ENCODE measurements around the gene TM7SF2. TPM values are rescaled to one million over a fixed set of nuclear protein-coding genes. Genes with fewer than 3 reads are reported as not detected.

The TM7SF2 gene
- total RNA-seq, 2 experiments from 2014 or later, result 26.1 to 26.2 TPM

- DNase-seq (no peak), ATAC-seq (ENCODE audit: low read depth) (peak; percentile 11)
Measured at GRCh38 chr11:65083134-65083833, 28.4 kb upstream of the TM7SF2 start.

GRCh38 chr11:65083834-65084597 lies 27.7 kb upstream of the TM7SF2 start, which contains the start of the genes CDCA5 and ZFPL1:
TSS of gene CDCA5 (minus strand) at chr11:65084040. CDS start at chr11:65083978, 62 bp downstream.
TSS of gene ZFPL1 (plus strand) at chr11:65084222. CDS start at chr11:65084699, 477 bp downstream.
- POLR2A ChIA-PET, result interaction anchor here (1.0 to 2.3 kb wide), 9 partner anchors 12 to 337 kb away, joined by 3 to 15 read pairs (median 4); partner anchors contain the start of genes ARL2, FAU, MRPL49 and SAC3D1
- Mint-ChIP-seq H3K27ac (peak within 1 kb of the TSS; percentile 99), H3K4me1 (peaks cover 41% of the 10 kb centered on the region), H3K36me3 (peaks cover 34% of the 10 kb centered on the region), H3K4me3 (peak within 1 kb of the TSS; percentile 98), H3K27me3 (no peaks in the 10 kb centered on the region), H3K9me3 (no peaks in the 10 kb centered on the region)
- ATAC-seq (ENCODE audit: low read depth), result peak; percentile 83
- DNase-seq, result peak; percentile 100

More at GRCh38 chr11:65083134-65083833, 28.4 kb upstream of the TM7SF2 start:
- H3K27ac Mint-ChIP-seq, result peak overlapping the region; percentile 99
- no peaks in the 10 kb centered on the region for H3K27me3 Mint-ChIP-seq
- peaks cover 46% of the 10 kb centered on the region for H3K4me1 Mint-ChIP-seq
- H3K4me3 Mint-ChIP-seq, result peak overlapping the region; percentile 98
- no peaks in the 10 kb centered on the region for H3K9me3 Mint-ChIP-seq
- peaks cover 35% of the 10 kb centered on the region for H3K36me3 Mint-ChIP-seq
- POLR2A ChIA-PET, result interaction anchor here (0.9 to 2.3 kb wide), 12 partner anchors 13 to 338 kb away, joined by 3 to 15 read pairs (median 4); partner anchors contain the start of genes ARL2, FAU, MRPL49 and PPP2R5B

GRCh38 chr11:65084598-65085375 lies 26.9 kb upstream of the TM7SF2 start:
- Mint-ChIP-seq H3K4me3 (peak overlapping the region; percentile 98), H3K27ac (peak overlapping the region; percentile 99), H3K4me1 (peaks cover 39% of the 10 kb centered on the region), H3K9me3 (no peaks in the 10 kb centered on the region), H3K27me3 (no peaks in the 10 kb centered on the region), H3K36me3 (peaks cover 36% of the 10 kb centered on the region)
- POLR2A ChIA-PET, result interaction anchor here (0.8 to 2.2 kb wide), 4 partner anchors 12 to 178 kb away, joined by 3 to 13 read pairs (median 6); partner anchors contain the start of genes FAU, MRPL49, VPS51 and ZNHIT2
- no peak for ATAC-seq (ENCODE audit: low read depth)
- no peak for DNase-seq

- POLR2A ChIA-PET, result interaction anchor here (0.8 to 2.2 kb wide), 3 partner anchors 11 to 177 kb away, joined by 3 to 13 read pairs (median 5); partner anchors contain the start of genes FAU, MRPL49 and VPS51
- H3K27ac Mint-ChIP-seq, result peak overlapping the region; percentile 99
- peak overlapping the region; percentile 98 for H3K4me3 Mint-ChIP-seq
- H3K27me3 Mint-ChIP-seq, result no peaks in the 10 kb centered on the region
- ATAC-seq (ENCODE audit: low read depth) (no peak), DNase-seq (no peak)
- H3K4me1 Mint-ChIP-seq, result peaks cover 36% of the 10 kb centered on the region
- peaks cover 31% of the 10 kb centered on the region for H3K36me3 Mint-ChIP-seq
- no peaks in the 10 kb centered on the region for H3K9me3 Mint-ChIP-seq
Measured at GRCh38 chr11:65085446-65085845, 26.2 kb upstream of the TM7SF2 start.

- H3K9me3 Mint-ChIP-seq, result no peaks in the 10 kb centered on the region
- DNase-seq (no peak), ATAC-seq (ENCODE audit: low read depth) (no peak)
- no peak overlapping the region for H3K27ac Mint-ChIP-seq
- H3K36me3 Mint-ChIP-seq, result peaks cover 21% of the 10 kb centered on the region
- POLR2A ChIA-PET, result interaction anchor here (2.2 kb wide), 1 partner anchor 10 kb away, joined by 13 read pairs; the partner anchor contains the start of gene VPS51
- H3K27me3 Mint-ChIP-seq, result no peaks in the 10 kb centered on the region
- no peak overlapping the region for H3K4me3 Mint-ChIP-seq
- H3K4me1 Mint-ChIP-seq, result peaks cover 24% of the 10 kb centered on the region
Measured at GRCh38 chr11:65086809-65087208, 24.9 kb upstream of the TM7SF2 start.

- no peak for DNase-seq
- H3K36me3 Mint-ChIP-seq, result peaks cover 18% of the 10 kb centered on the region
- no peaks in the 10 kb centered on the region for H3K27me3 Mint-ChIP-seq
- ATAC-seq (ENCODE audit: low read depth), result no peak
- H3K27ac Mint-ChIP-seq, result no peak overlapping the region
- H3K4me1 Mint-ChIP-seq, result peaks cover 21% of the 10 kb centered on the region
- H3K4me3 Mint-ChIP-seq, result no peak overlapping the region
- no peaks in the 10 kb centered on the region for H3K9me3 Mint-ChIP-seq
- POLR2A ChIA-PET, result interaction anchor here (2.2 kb wide), 1 partner anchor 9 kb away, joined by 13 read pairs; the partner anchor contains the start of gene VPS51
Measured at GRCh38 chr11:65087216-65087615, 24.5 kb upstream of the TM7SF2 start.

- H3K4me1 Mint-ChIP-seq, result peaks cover 16% of the 10 kb centered on the region
- H3K27me3 Mint-ChIP-seq, result no peaks in the 10 kb centered on the region
- no peak overlapping the region for H3K4me3 Mint-ChIP-seq
- H3K36me3 Mint-ChIP-seq, result peaks cover 15% of the 10 kb centered on the region
- no peaks in the 10 kb centered on the region for H3K9me3 Mint-ChIP-seq
- POLR2A ChIA-PET, result no interaction called here
- ATAC-seq (ENCODE audit: low read depth) (no peak), DNase-seq (no peak)
- H3K27ac Mint-ChIP-seq, result no peak overlapping the region
Measured at GRCh38 chr11:65087827-65088226, 23.8 kb upstream of the TM7SF2 start.

- DNase-seq (no peak), ATAC-seq (ENCODE audit: low read depth) (no peak)
- Mint-ChIP-seq H3K4me3 (no peak overlapping the region), H3K36me3 (peaks cover 12% of the 10 kb centered on the region), H3K27me3 (no peaks in the 10 kb centered on the region), H3K27ac (peak overlapping the region; percentile 63), H3K9me3 (no peaks in the 10 kb centered on the region), H3K4me1 (peaks cover 12% of the 10 kb centered on the region)
- POLR2A ChIA-PET, result interaction anchor here (1.1 to 1.5 kb wide), 2 partner anchors 9 to 75 kb away, joined by 4 read pairs; partner anchors contain the start of gene ARL2
Measured at GRCh38 chr11:65089621-65090020, 22.1 kb upstream of the TM7SF2 start.

GRCh38 chr11:65090628-65091027 lies 21.0 kb upstream of the TM7SF2 start:
- Mint-ChIP-seq H3K36me3 (peaks cover 11% of the 10 kb centered on the region), H3K27ac (no peak overlapping the region), H3K27me3 (no peaks in the 10 kb centered on the region), H3K4me3 (no peak overlapping the region), H3K4me1 (peaks cover 5% of the 10 kb centered on the region), H3K9me3 (no peaks in the 10 kb centered on the region)
- no peak for DNase-seq
- POLR2A ChIA-PET, result interaction anchor here (0.7 to 1.1 kb wide), 2 partner anchors 8 to 59 kb away, joined by 3 to 4 read pairs; no protein-coding TSS in a partner anchor
- ATAC-seq (ENCODE audit: low read depth), result no peak

- ATAC-seq (ENCODE audit: low read depth) (no peak), DNase-seq (no peak)
- Mint-ChIP-seq H3K9me3 (no peaks in the 10 kb centered on the region), H3K36me3 (no peaks in the 10 kb centered on the region), H3K27me3 (no peaks in the 10 kb centered on the region), H3K27ac (peak overlapping the region; percentile 97), H3K4me1 (peaks cover 10% of the 10 kb centered on the region), H3K4me3 (peak overlapping the region; percentile 91)
- POLR2A ChIA-PET, result interaction anchor here (1.0 to 3.0 kb wide), 10 partner anchors 9 to 81 kb away, joined by 3 to 35 read pairs (median 6); partner anchors contain the start of genes ARL2, CDCA5, FAU and MRPL49
Measured at GRCh38 chr11:65095427-65095826, 16.2 kb upstream of the TM7SF2 start.

- H3K27me3 Mint-ChIP-seq, result no peaks in the 10 kb centered on the region
- no peaks in the 10 kb centered on the region for H3K9me3 Mint-ChIP-seq
- peak within 1 kb of the TSS; percentile 91 for H3K4me3 Mint-ChIP-seq
- POLR2A ChIA-PET, result interaction anchor here (0.6 to 3.0 kb wide), 21 partner anchors 8 to 294 kb away, joined by 3 to 35 read pairs (median 4); partner anchors contain the start of genes ARL2, CDCA5, FAU and MRPL49
- no peaks in the 10 kb centered on the region for H3K36me3 Mint-ChIP-seq
- DNase-seq (peak; percentile 87), ATAC-seq (ENCODE audit: low read depth) (peak; percentile 97)
- H3K4me1 Mint-ChIP-seq, result peaks cover 10% of the 10 kb centered on the region
- peak within 1 kb of the TSS; percentile 97 for H3K27ac Mint-ChIP-seq
Measured at GRCh38 chr11:65095974-65096806, 15.5 kb upstream of the TM7SF2 start, which contains the start of gene VPS51. TSS of gene VPS51 (plus strand) at chr11:65096214. CDS start at chr11:65096251, 37 bp downstream.

All from activated naive CD8-positive, alpha-beta T cell treated with anti-CD3 and anti-CD28 coated beads, Interleukin-2, amount 10 ng/mL, durations not matched to agents 7 days and 5 days (primary cell).